NOMO-1 treated with DMSO at 0.1 percent for 48 hours (cell line): ENCODE results near the gene ANKRD13C.
"Not testable (repeated sequence)": the region's sequence is repeated elsewhere in the genome, so short reads cannot be mapped to it uniquely, and the experiment has no call there.

ENCODE experiments used
- DNase-seq: peaks from one replicate; lab custom pipeline; 2025; ENCODE audit not compliant: unreplicated experiment; lab: John Stamatoyannopoulos, UW

ANKRD13C gene

GRCh38 chr1:70354332-70355110 lies at the start of gene ANKRD13C:
TSS of gene ANKRD13C (minus strand) at chr1:70354722. CDS start at chr1:70354408, 314 bp downstream.
- peak; percentile 87 for DNase-seq

GRCh38 chr1:70403759-70404158 lies 49.2 kb upstream of the ANKRD13C start:
- no peak for DNase-seq

- no peak for DNase-seq
These were observed 47.5 kb upstream of the ANKRD13C start for GRCh38 chr1:70401974-70402373.

GRCh38 chr1:70400335-70400734 lies 45.8 kb upstream of the ANKRD13C start:
- DNase-seq = no peak

- no peak for DNase-seq
These were observed 42.5 kb upstream of the ANKRD13C start for GRCh38 chr1:70397013-70397412.

- DNase-seq = no peak
These were observed 42.1 kb upstream of the ANKRD13C start for GRCh38 chr1:70396607-70397006.

DNA sequence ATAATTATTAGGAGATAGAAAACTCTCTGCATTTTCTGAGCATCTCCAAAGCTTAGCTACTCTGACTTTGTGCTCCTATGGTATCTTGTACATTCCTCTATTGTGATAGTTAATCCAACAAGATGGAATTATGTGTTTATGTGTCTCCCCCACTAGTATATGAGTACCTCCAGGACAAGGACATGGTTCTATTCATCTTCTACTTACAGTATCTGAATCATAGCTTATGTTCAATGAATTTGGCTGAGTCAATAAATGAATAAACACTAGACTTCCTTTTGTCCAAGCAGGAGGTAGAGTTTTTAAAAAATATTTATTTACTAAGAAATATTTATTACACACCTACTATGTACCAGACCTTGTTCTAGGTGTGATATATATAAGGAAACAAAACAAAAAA lies 38.1 kb upstream of the ANKRD13C start:
- no peak for DNase-seq

- DNase-seq = no peak
These were observed 33.0 kb upstream of the ANKRD13C start for GRCh38 chr1:70387507-70387906.

GRCh38 chr1:70386121-70386520 lies 31.6 kb upstream of the ANKRD13C start:
- no peak for DNase-seq

DNA sequence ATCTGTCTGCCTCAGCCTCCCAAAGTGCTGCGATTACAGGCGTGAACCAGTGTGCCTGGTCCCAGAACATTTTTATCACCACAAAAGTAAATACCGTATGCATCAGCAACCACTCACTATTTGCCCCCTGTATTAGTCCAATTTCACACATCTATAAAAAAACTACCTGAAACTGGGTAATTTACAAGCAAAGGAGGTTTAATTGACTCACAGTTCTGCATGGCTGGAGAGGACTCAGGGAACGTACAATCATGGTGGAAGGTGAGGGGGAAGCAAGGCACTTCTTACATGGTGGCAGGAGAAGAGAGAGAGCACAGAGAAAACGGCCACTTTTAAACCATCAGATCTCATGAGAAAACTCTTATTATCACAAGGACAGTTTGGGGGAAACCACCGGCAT lies 31.0 kb upstream of the ANKRD13C start:
- DNase-seq = no peak

- DNase-seq = no peak
These were observed 30.0 kb upstream of the ANKRD13C start for GRCh38 chr1:70384542-70384941.

GRCh38 chr1:70383483-70383882 lies 29.0 kb upstream of the ANKRD13C start:
- DNase-seq = no peak

- DNase-seq = peak; percentile 68
These were observed 28.2 kb upstream of the ANKRD13C start for GRCh38 chr1:70382682-70383081.

GRCh38 chr1:70376196-70376595 lies 21.7 kb upstream of the ANKRD13C start:
- peak; percentile 67 for DNase-seq

DNA sequence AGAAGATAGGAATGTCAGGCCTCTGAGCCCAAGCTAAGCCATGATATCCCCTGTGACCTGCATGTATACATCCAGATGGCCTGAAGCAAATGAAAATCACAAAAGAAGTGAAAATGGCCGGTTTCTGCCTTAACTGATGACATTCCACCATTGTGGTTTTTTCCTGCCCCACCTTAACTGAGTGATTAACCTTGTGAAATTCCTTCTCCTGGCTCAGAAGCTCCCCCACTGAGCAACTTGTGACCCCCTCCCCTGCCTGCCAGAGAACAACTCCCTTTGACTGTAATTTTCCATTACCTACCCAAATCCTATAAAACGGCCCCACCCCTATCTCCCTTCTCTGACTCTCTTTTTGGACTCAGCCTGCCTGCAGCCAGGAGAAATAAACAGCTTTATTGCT lies 19.1 kb upstream of the ANKRD13C start:
- DNase-seq = not testable (repeated sequence)

GRCh38 chr1:70372426-70372825 lies 17.9 kb upstream of the ANKRD13C start:
- no peak for DNase-seq

- DNase-seq = not testable (repeated sequence)
These were observed 17.1 kb upstream of the ANKRD13C start for GRCh38 chr1:70371586-70371985.

DNA sequence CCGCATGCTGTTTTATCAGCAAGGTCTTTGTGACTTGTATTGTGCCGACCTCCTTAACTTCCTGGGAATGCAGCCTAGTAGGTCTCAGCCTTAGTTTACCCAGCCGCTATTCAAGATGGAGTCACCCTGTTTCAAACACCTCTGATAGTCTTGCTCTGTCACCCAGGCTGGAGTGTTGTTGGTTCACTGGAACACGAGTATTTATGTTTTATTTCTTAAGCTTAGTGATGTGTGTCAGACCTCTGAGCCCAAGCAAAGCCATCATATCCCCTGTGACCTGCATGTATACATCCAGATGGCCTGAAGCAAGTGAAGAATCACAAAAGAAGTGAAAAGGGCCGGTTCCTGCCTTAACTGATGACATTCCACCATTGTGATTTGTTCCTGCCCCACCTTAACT lies 12.9 kb upstream of the ANKRD13C start:
- not testable (repeated sequence) for DNase-seq

- DNase-seq = not testable (repeated sequence)
These were observed 12.5 kb upstream of the ANKRD13C start for GRCh38 chr1:70366997-70367396.

GRCh38 chr1:70366425-70366952 lies 12.0 kb upstream of the ANKRD13C start:
- not testable (repeated sequence) for DNase-seq

GRCh38 chr1:70364439-70364838 lies 9.9 kb upstream of the ANKRD13C start:
- DNase-seq = no peak

DNA sequence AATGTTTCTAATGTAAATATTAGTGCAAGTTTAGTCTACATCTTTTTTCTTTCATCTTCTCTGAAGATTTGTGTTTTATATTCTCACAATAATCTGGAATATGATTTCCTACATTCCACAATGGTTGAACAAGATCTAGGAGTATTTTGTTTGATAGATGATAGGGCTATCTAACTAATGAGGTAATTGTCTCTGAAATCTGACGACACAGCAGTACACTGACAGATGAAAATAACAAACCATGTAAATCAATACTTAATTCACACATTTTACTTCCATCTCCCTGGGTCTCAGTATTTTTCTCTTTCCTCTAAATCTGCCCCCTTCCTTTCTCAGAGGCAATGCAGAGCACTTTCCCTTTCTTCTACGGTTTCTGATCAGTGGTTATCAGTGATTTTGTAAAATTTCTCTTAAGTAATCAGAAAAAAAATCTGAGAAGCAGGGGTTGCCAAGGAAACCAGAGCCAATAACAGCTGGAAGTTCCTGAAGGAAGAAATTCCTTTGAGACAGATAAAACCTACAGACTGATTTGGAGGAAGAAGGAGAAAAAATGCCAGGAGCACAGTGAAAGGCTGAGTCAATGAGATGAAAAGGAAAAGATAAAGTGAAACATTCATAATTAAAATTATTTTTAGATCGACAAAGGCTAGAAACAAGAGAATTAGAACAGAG lies 7.3 kb upstream of the ANKRD13C start:
- DNase-seq = no peak
